ENCODE data around the gene GLIS2. TPM values are rescaled to one million over a fixed set of nuclear protein-coding genes. Genes with fewer than 3 reads are reported as not detected.

Gene GLIS2
- total RNA-seq, 2 experiments from 2014 or later = not detected

DNA sequence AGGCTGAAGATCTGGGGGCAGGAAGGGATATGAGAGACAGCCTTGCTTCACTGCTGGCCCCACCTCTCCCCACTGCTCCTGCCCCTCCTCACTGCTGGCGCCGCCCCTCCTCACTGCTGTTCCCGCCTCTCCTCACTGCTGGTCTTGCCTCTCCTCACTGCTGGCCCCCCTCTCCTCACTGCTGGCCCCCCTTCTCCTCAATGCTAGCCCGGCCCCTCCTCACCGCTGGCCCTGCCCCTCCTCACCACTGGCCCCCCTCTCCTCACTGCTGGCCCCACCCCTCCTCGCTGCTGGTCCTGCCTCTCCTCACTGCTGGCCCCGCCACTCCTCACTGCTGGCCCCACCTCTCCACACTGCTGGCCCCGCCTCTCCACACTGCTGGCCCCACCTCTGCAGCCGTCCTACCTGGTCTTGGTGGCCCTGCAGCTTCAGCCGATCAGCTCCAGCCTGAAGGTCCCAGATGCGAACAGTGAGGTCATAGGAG lies 44.7 kb downstream of the GLIS2 start:
- CTCF ChIA-PET = no interaction called here
- intact Hi-C loops (cut with DNase I, micrococcal nuclease) = no loop called here

DNA sequence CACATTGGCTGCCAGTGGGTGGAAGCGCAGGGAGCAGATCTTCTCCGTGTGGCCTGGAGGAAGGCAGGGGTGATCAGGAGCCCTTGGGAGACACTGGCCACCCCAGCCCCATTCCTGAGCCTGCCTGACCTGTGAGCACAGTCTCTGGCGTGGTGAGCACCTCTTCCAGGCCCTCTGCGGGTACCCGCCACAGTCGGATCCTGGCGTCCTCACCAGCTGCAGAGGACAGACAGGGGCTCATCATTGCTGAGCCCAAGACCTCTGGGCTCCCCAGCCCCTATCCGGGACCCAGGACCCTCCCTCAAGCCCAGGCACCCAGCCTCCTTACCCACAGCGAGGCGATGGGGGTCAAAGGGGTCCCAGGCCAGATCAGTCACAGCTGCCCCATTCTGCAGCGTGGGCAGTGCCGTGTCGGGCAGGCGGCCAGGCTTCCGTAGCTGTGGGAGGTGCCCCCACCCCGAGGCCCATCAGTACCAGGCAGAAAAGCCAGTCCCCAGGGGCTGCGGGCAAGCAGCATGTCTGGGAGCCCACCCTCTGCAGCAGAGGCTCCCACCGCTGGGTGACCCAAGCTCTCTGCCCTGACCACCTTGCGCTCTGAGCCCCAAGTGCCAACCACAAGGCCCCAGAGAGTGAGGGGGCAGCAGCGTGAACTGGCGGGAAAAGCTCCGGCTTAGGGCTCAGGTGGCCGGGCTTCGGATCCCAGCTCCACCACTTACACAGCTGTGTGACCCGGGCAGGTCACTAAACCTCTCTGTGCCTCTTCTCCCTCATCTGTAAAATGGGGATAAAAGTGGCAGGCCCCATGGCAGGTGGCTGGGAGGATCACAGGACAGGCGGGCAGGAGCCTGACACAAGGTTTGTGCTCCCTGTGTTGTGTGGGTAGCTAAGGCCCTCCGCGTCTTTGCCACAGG lies 45.4 kb downstream of the GLIS2 start:
- no peaks in the 10 kb centered on the region for H3K4me1 Mint-ChIP-seq (ENCODE audit: low read depth)
- H3K27ac Mint-ChIP-seq = peak overlapping the region; percentile 17
- peaks cover 89% of the 10 kb centered on the region for H3K36me3 ChIP-seq (ENCODE audit: insufficient read depth, low read length)
- no peaks in the 10 kb centered on the region for H3K27me3 Mint-ChIP-seq
- no peak overlapping the region for H3K4me3 Mint-ChIP-seq
- peaks cover 3% of the 10 kb centered on the region for H3K4me1 ChIP-seq (ENCODE audit: insufficient read depth, low read length)
- intact Hi-C loops (cut with DNase I, micrococcal nuclease) = no loop called here
- H3K27ac ChIP-seq (ENCODE audit: low read depth in 1 of 2, low read length in 2 of 2) = no peak overlapping the region
- H3K4me3 ChIP-seq (ENCODE audit: low read length) = no peak overlapping the region
- ATAC-seq (ENCODE audit: poor library complexity) (no peak), DNase-seq (no peak)
- CTCF ChIA-PET = no interaction called here
- H3K9me3 Mint-ChIP-seq = no peaks in the 10 kb centered on the region
- H3K9me3 ChIP-seq (ENCODE audit: control insufficient read depth in 1 of 2, insufficient read depth in 1 of 2, low read length in 2 of 2) = no peaks in the 10 kb centered on the region
- no peaks in the 10 kb centered on the region for H3K27me3 ChIP-seq (ENCODE audit: control insufficient read depth in 1 of 2, insufficient read depth in 2 of 2, low read length in 2 of 2)
- POLR2A ChIA-PET = no interaction called here
- no peak for TF ChIP-seq CTCF (IDR thresholded peaks at IDR 0.05)
- peaks cover 88% of the 10 kb centered on the region for H3K36me3 Mint-ChIP-seq (ENCODE audit: low read depth)

More for the DNA sequence above, 44.7 kb downstream of the GLIS2 start:
- Mint-ChIP-seq H3K4me3 (no peak overlapping the region), H3K36me3 (ENCODE audit: low read depth) (peaks cover 84% of the 10 kb centered on the region), H3K9me3 (no peaks in the 10 kb centered on the region), H3K27ac (peak overlapping the region; percentile 17), H3K4me1 (ENCODE audit: low read depth) (no peaks in the 10 kb centered on the region), H3K27me3 (no peaks in the 10 kb centered on the region)
- H3K36me3 ChIP-seq (ENCODE audit: insufficient read depth, low read length) = peaks cover 85% of the 10 kb centered on the region
- DNase-seq = peak in 1 of 14 experiments; percentile 48
- no peak overlapping the region for H3K27ac ChIP-seq (ENCODE audit: low read depth in 1 of 2, low read length in 2 of 2)
- H3K4me3 ChIP-seq (ENCODE audit: low read length) = no peak overlapping the region
- TF ChIP-seq CTCF (IDR thresholded peaks at IDR 0.05) = no peak
- H3K27me3 ChIP-seq (ENCODE audit: control insufficient read depth in 1 of 2, insufficient read depth in 2 of 2, low read length in 2 of 2) = no peaks in the 10 kb centered on the region
- H3K9me3 ChIP-seq (ENCODE audit: control insufficient read depth in 1 of 2, insufficient read depth in 1 of 2, low read length in 2 of 2) = no peaks in the 10 kb centered on the region
- H3K4me1 ChIP-seq (ENCODE audit: insufficient read depth, low read length) = peaks cover 3% of the 10 kb centered on the region
- ATAC-seq (ENCODE audit: poor library complexity) = peak; percentile 24
- POLR2A ChIA-PET = no interaction called here

- no peak overlapping the region for H3K4me3 Mint-ChIP-seq
- no peaks in the 10 kb centered on the region for H3K27me3 Mint-ChIP-seq
- no peak for ATAC-seq (ENCODE audit: poor library complexity)
- no peak for DNase-seq
- CTCF ChIA-PET = no interaction called here
- no peaks in the 10 kb centered on the region for H3K9me3 Mint-ChIP-seq
- Histone ChIP-seq H3K27me3 (ENCODE audit: control insufficient read depth in 1 of 2, insufficient read depth in 2 of 2, low read length in 2 of 2) (no peaks in the 10 kb centered on the region), H3K4me3 (ENCODE audit: low read length) (no peak overlapping the region), H3K4me1 (ENCODE audit: insufficient read depth, low read length) (peaks cover 3% of the 10 kb centered on the region), H3K27ac (ENCODE audit: low read depth in 1 of 2, low read length in 2 of 2) (no peak overlapping the region), H3K36me3 (ENCODE audit: insufficient read depth, low read length) (peaks cover 87% of the 10 kb centered on the region), H3K9me3 (ENCODE audit: control insufficient read depth in 1 of 2, insufficient read depth in 1 of 2, low read length in 2 of 2) (no peaks in the 10 kb centered on the region)
- H3K36me3 Mint-ChIP-seq (ENCODE audit: low read depth) = peaks cover 88% of the 10 kb centered on the region
- no peak for TF ChIP-seq CTCF (IDR thresholded peaks at IDR 0.05)
- H3K27ac Mint-ChIP-seq = peak overlapping the region; percentile 39
- intact Hi-C loops (cut with DNase I, micrococcal nuclease) = no loop called here
- POLR2A ChIA-PET = no interaction called here
- H3K4me1 Mint-ChIP-seq (ENCODE audit: low read depth) = no peaks in the 10 kb centered on the region
These were observed 46.1 kb downstream of the GLIS2 start for GRCh38 chr16:4361944-4362311.

Measured in CD4-positive, alpha-beta T cell (primary cell).